ENCODE data around the gene FKBP1A.
A peak's percentile ranks its signal among the peaks of the same experiment; 100 is the strongest.

The FKBP1A gene

DNA sequence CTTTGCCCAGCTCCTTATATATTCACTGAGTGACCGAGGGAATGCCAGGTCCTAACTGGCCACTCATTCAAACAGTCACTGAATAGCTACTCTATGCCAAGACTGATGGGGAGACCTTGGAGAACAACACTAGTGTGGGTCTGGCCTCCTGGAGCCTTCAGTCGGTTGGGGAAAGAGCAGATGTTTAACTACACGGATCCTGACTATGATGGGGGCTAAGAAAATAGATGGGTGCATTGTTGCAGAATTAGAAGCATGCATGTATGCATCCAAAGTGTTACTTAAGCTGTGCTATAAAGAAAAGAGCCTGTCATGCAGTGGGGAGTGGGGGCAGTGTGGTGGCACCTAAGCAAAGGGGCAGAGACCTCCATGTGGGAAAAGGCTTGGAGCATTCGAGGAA lies 6.5 kb downstream of the FKBP1A start:
- DNase-seq = no peak

GRCh38 chr20:1383623-1384404 lies 9.0 kb downstream of the FKBP1A start:
- no peak for DNase-seq

DNA sequence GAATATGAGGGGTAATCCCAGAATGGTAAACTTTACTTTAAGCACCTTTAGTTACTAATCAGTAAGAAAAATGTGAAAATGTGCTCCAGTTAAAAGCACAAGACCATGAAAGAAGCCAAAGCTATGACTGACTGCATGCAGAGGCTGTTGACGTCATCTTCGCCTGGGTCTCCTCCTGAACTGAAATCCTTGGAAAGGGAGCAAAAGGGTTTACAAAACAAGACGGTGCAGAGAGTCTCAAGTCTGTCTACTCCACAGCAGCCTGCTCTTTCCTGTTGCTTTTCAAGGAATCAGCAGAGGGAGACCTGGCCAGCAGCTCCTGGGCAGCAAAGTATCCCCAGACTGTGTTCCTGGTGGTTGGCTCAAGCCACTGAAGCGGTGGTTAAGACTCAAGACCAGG lies 10.2 kb downstream of the FKBP1A start:
- no peak for DNase-seq

DNA sequence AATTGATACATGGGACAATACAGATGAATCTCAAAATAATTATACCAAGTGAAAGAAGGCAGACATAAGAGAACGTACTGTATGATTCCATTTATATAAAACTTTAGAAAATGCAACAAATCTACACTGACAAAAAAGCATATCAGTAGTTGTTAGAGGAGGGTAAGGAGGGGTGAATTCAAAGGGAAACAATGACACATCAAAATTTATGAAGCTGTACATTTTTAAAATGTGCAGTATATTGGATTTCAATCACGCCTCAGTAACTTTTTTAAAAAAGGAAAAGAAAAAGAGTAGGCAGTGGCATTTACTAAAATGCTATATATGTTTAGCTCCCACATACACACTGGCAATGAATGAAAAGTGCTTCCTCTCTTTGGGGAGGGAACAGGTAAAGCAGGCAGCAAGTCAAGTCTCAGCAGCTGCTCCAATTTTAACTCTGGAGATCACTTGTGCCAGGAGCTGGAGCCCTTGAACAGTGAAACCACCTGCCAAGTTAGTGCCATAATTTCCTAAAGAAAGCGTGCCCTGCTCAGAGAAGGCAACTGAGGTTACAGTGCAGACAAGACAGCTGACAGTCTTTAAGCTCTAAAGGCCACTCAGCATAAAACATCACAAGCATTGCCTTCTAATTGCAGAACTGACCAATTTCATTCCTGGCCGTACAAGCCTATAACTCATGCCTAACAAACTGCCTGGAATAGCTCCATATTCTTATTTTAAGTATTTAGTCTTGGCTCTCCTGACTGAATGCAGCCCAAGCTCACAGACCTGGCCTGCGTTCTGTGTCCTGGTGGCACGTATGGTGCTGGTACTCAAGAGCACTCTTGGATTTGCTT lies 10.9 kb downstream of the FKBP1A start:
- no peak for DNase-seq

- no peak for DNase-seq
Measured at GRCh38 chr20:1378735-1379125, 14.1 kb downstream of the FKBP1A start.

DNA sequence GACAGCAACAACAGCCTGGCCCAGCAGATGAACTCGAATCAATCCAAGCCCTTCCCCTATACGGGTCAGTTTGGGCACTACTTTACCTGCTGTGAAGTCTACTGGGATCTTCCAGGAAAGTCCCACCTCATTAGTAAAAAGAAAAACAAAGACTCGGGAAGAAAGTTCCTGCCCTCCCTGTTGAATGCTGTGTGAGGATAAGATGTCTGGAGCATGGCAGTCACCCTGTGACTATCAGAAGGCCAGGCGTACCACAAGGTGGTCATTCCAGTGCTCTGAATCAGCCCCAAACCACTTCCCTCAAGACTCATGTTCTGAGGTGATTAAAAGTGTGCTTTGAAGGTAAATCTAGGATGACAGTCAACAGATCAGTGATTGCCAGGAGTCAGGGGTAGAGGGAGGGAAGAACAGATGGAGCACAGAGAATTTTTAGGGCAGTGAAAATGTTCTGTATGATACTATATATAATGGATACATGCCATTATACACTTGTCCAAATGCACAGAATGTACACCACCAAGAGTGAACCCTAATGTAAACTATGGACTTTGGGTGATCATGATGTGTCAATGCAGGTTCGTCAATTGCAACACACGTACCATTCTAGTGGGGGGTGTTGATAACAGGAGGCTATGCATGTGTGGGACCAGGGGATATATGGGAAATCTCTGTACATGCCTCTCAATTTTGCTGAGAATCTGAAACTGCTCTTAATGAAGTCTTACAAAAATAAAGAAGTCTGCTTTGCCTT lies 14.7 kb downstream of the FKBP1A start:
- no peak for DNase-seq

- no peak for DNase-seq
Measured at GRCh38 chr20:1377341-1377871, 15.4 kb downstream of the FKBP1A start.

DNA sequence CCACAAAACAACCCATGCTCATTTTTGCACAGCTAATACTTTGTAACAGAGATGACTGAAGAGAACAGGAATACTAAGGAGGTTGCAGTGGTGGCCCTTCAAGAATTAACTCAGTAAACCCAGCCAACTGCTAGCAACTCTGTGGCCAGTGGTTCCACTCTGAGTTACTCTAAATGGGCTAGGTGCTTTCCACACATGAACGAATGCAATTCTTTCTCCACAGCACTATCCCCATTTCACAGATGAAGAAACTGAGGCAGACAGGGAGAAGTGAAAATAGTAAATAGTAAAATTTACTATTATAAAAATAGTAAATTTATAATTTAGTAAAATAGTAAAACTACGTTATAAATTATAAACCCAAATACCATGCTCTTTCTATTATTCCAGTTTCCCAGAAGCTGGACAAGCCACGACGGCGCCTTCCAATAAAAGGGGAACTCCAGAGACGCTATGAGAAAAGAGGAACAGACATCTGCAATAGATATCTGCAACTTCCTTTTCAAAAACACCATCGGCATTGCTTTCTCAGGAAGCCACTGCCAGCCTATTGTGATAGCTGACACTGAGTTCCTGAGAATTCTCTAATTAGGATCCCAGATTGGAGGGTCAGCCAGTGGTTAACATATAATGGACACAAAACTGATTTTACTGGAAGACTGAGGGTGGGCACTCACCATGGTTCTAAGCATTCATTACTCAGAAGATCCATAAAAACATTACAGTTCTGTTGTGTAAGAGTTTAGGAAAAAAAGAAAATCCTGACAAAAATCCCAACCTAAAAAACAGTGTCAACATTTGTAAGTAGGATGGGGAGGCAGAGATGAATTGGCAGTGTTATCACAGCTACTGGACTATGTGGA lies 16.2 kb downstream of the FKBP1A start:
- DNase-seq = no peak

DNA sequence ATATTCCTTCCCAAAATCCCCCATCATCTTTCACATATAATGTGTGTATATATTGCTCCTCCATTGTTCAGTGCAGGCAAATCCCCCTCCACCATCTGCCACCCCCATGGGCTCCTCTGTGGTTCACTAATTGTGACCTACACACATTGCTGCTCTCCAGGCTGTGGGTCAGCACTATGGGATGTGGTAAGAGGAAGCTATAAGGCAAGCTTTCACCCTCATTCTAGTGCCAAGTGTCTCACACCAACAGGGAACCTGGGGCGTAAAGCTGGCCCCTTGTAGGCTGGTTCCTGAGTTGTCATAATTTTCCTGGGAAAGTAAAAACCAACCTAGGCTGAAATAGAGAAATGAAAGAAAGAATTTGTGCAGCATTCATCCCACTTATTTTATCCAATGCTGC lies 16.8 kb downstream of the FKBP1A start:
- DNase-seq = no peak

GRCh38 chr20:1375515-1375914 lies 17.3 kb downstream of the FKBP1A start:
- no peak for DNase-seq

- DNase-seq = no peak
Measured at GRCh38 chr20:1374246-1374645, 18.6 kb downstream of the FKBP1A start.

- DNase-seq = peak in 34 of 51 donors; percentile 11 to 84 (median 54)
Measured at GRCh38 chr20:1373614-1374013, 19.2 kb downstream of the FKBP1A start.

- no peak for DNase-seq
Measured at GRCh38 chr20:1373036-1373435, 19.8 kb downstream of the FKBP1A start.

DNA sequence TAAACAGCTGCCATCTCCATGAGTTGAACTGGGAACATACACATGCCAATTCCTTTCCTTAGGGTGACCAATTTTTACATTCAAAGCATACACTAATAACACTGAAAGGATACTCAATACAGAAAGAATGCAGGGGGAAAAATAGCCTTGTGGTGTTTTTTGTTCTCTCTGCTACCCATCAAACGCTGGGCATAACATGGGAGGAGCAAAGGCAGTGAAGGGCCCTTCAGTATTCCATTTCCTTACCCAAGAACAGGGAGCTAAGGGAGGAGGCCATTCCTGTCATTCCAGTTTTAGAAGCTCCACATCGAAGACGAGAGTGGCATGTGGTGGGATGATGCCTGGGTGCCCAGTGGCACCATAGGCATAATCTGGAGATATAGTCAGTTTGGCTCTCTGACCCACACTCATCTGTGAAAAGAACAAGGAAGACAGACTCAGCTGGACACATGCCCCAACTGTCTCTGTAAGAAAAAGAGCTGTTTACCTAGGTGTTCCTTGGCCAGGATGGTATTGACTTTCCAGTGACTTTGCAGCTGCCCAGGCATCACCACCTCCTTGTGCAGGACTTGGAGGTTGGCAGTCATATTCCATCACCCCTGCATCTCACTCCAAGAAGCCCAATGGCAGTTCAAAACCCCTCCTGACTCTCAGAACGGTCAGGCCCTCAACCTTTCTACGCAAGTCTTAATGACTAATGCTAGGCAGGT lies 20.9 kb downstream of the FKBP1A start:
- no peak for DNase-seq

DNA sequence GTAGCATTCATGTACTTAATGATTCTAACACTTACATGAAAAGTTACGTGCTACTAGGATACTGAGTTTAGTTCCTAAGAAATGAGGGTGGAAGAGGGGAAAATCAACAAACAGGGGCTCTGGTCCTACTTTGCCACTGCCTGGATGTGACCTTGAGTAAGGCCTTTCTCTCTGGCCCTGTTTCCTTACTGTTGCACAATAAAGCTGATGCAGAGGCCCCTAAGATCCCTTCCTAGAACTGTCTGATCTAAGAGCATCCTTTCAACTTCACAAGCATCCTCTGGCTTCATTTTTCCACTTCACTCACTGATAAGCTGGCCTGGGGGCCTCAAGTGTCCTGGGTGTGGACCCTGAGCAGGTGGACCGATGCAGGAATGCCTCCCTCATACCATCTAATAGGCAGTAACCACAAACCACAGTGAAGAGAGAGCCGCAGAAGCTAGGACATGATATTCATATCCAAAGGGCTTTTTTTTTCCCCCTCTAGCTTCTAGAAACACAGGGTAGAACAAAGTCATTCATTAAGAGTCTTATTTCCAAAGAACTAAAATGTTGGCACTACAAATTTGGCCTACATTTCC lies 21.6 kb downstream of the FKBP1A start:
- DNase-seq = no peak

- no peak for DNase-seq
Measured at GRCh38 chr20:1370548-1371110, 22.2 kb downstream of the FKBP1A start.

DNA sequence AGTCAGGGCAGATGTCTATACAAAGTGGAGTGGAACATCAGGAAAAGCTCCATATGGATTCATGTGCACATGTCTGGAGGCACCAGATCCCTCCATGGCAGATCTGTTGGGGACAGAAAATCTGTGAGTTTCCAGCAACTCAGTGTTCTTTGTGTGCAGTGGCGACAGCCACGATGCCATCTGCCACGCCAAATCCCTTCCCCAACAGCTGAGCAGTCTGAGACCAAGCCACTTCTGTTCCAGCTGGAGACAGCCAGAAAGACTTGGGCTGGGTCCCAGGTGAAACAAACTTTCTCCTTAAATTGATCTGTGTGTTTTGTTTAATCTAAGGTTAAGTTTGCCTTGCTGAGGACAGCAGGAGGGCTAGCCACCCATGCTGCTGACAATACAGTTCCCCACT lies 22.9 kb downstream of the FKBP1A start:
- DNase-seq = peak in 6 of 51 donors; percentile 19 to 35 (median 22)

GRCh38 chr20:1368448-1369199 lies 24.2 kb downstream of the FKBP1A start:
- DNase-seq = no peak

GRCh38 chr20:1367479-1367878 lies 25.4 kb downstream of the FKBP1A start:
- DNase-seq = no peak
